ENCODE results near the gene GAD1. TPM values are rescaled to one million over a fixed set of nuclear protein-coding genes. Genes with fewer than 3 reads are reported as not detected.

The GAD1 gene
- total RNA-seq, 1 donor from 2014 or later, result 11.4 TPM

DNA sequence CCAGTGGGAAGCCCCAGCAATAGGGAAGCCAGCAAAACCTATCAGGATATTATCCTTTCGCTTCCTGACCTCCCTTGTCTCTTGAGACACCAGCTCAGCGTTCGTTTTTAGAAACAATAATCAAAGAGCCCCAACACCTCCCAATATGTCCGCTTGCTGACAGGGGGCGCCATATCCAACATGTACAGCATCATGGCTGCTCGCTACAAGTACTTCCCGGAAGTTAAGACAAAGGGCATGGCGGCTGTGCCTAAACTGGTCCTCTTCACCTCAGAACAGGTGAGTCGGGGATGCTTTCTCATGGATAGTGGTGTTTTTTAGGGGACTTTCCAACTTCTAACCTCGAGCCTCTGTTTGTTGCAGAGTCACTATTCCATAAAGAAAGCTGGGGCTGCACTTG is 28.7 kb downstream of the GAD1 start:
- DNase-seq (ENCODE audit: low read depth), result no peak

DNA sequence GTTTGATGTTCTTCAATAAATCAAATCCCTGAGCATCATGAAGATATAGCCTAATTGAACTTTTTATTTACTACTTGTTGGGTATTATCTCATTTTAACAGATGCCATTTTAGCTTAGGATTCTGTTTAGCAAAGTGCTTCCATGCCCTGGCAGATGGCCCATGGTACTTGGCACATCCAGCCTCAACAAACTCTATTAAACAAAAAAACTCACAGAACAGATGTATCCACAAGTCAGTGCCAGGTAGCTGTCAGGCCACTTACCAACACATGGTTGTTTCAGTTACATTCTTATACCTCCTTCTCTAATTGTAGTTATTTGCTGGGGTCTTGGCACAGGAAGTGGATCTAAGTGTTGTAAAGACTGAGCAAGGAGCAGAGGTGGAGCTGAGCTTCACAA is 29.6 kb downstream of the GAD1 start:
- DNase-seq (ENCODE audit: low read depth), result no peak

DNA sequence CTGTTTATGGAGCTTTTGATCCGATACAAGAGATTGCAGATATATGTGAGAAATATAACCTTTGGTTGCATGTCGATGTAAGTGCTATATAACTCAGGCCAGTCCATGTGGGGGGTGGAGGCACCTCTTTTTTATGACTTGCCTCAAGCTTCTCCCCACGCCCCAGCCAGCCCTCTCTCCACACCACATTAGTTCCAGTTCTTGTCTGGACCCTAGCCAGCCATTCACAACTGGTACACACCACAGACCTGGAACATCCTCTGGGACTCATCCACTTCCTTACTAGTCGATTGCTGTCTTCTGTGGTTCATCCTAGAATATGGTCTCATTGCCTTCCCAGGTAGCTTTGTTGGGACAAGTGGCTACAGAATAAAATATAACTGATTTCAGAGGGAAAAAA is 31.0 kb downstream of the GAD1 start:
- peak; percentile 44 for DNase-seq (ENCODE audit: low read depth)

DNA sequence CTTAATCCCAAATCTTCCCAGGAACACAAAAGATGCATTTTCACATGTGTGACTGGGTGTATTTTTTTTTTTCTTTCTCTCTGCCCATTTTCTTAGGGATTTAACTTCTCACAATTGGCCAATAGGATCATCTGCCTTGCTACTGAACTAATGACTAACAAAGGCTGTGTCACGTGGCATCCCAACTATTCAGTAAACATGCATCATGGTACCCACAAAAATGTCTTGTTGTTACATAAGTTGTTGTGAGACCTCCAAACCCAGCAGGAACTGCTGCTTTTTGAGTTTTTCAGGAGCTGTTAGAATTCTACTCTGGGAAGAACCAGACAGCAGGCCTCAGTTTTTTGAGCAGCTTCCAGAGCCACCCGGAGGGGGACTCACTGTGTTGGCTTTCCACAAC is 31.9 kb downstream of the GAD1 start:
- peak; percentile 93 for DNase-seq (ENCODE audit: low read depth)

DNA sequence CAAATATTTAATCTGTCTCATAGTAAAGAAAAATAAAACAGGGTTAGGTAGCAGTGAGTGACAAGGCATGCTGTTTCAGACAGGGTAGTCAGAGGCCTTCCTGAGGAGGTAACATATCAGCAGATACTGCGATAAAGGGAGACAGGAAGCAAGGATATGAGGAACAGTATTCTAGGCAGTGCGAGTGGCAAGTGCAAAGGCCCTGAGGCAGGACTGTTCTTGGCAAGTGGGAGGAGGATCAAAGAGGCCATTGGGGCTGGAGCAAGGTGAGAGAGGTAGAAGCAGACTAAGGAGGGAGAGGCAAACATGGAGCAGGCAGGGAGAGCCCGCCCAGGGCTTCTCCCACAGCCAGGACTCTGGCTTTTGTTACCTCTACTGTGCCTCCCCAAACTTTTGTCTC is 33.6 kb downstream of the GAD1 start:
- no peak for DNase-seq (ENCODE audit: low read depth)

DNA sequence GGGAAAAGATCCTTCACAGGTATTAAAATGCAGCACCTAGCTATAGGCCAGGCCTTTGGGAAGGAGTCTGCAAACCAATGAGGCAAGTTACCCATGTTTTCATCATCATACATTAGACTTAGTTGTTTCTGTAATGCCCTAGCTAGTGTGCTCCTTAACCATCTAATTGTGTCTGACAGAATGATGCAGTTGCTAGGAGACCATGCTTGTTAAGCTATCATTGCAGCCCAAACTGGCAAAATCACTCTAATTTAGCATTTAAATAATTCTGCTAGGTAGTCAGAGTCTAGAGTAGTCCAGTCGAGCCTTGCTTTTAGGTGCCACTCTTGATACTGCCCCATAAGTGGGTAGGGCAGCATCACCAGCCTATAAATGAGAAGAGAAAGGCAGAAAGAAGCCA is 34.9 kb downstream of the GAD1 start:
- DNase-seq (ENCODE audit: low read depth), result no peak

DNA sequence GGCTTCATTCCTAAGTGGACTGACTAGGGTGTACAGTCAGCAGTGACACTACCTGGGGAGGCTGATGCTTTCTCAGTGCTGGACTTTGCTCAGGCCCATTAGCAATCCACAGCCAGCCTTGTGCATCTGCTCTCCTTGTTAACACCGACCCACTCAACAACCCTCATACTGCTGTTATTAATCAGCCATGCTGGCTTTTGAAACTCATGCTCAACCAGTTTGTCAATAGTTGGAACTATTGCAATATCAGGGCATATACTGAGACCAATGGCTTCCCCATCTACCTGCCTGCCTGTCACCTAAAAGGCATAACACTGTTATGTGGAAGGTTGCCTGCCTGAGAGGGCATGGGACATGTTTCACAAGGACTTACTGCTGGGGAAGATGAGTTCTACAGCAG is 39.4 kb downstream of the GAD1 start:
- DNase-seq (ENCODE audit: low read depth), result no peak

DNA sequence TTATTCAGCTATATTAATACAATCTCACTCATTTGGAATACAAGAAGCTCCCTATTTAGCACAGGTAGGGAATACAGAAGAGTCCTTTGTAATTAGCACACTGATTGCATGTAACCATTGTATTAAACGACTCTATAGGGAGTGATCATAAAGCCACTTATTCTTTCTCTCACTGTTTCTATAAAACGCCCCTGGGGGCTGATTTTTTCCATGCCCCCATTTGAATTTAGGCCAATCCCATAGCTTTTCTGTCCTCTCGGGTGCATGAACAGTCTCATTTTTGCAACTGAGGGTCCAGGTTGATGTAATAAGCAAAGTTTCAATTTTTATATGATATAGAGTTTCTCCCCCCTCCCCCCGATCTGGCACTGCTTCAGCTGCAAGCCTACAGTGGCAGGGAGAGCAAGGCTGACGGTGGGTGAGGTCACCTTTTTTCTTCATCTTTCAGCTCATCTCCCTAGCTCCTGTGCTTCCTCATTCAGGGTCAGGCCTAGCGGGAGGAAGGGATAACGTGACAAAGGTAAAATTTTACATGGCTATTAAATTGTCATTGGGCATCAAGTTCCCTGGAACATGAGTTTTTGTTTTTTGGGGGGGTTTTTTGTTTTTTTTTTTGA is 45.7 kb downstream of the GAD1 start:
- no peak for DNase-seq (ENCODE audit: low read depth)

DNA sequence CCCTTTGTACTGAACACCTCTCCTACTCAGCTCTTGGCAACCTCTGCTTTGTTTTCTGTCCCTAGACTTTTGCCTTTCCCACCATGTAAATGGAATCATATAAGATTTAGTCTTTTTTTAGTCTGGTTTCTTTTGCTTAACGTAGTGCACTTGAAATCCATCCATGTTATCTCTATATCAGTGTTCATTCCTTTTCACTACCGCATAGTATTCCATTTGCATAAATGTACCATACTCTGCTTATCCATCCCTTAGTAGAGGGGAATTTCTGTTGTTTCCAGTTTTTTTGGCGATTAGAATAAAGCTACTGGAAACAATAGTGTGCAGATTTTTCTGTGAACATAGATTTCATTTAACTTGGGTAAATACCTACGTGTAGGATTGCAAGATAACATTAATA is 46.4 kb downstream of the GAD1 start:
- DNase-seq (ENCODE audit: low read depth), result no peak

DNA sequence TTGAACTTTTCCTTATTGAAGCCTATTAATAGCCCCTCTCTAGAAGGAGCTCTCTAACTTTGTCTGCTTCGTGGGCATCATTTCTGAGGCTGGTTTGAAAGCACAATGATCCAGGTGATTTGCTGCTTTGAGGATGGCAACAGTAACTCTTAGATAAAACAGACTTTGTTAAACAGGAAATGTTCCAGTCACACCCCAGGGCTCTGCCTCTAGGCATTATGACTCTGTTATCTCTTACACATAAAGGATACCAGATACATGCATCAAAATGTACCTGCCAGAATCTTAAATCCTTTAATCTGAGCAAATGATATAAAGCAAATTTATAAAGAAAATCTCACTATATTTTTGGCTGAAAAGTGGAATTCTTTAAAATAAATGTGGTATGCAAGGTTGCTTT is 52.3 kb downstream of the GAD1 start:
- DNase-seq (ENCODE audit: low read depth), result no peak

DNA sequence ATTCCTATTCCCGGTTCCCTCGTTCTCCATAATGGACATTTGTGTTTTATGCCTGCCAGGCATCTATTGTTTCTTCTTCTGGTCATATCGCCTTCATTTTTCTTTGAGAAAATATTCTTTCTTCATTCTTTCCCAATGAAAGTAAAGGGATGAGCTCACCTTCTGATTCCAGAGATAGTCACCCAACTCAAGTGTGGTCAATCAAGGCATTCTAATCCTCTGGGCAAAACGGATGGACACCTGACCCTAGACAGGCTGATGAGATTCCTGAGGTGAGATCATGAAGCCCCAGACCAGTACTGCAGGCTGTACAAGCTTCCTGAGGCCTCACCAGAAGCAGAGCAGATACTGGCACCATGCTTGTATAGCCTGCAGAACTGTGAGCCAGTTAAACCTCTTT is 52.8 kb downstream of the GAD1 start:
- no peak for DNase-seq (ENCODE audit: low read depth)

DNA sequence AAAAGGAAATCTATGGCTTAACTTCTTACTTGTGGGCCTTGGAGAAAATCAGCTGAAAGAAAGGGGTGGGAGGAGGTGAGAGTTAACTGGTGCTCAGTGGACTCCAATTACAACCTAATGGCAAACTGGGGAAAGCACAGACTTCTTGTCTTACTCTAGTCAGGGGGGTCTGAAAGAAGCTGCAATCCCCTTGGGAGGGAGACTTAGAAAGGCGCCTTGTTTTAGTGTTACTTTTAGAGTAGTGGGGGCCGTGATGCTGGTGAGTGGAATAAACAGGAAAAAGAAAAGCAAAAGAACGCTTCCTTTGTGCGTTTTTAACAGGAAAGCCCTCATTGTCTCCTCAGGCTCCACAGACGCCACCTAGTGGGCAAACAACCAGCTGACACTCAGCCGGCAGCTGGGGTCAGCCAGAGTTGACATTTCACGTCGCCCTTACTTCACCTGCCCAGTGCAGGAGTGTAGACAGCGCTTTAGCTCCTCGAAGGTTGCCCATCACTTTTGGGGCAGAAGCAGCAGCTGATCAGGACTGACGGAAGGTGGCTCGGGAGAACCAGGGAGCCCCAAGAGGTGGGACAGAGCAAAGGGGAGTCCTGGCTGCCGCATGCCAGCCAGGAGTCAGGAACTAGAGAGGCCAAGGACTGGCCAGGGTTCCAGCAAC is 56.5 kb downstream of the GAD1 start:
- peak; percentile 60 for DNase-seq (ENCODE audit: low read depth)

DNA sequence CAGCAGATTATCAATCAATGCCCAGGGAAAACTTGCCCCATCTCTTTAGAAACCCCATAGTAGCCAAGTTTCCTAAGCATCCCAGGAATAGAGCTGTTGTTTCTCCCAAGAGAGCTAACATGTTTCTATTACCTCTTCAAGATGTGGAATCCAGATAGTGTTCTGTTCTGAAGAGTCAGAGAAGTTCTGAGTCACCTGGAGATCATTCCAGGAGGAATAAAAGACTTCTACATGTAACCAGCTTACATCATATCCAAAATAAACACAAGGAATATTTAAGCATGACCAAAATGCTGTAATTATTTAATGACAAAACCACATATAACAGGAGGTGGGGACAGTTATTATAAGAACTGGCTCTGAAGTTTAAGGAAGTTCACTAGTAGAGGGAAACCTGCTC is 61.4 kb downstream of the GAD1 start:
- DNase-seq (ENCODE audit: low read depth), result peak; percentile 43

DNA sequence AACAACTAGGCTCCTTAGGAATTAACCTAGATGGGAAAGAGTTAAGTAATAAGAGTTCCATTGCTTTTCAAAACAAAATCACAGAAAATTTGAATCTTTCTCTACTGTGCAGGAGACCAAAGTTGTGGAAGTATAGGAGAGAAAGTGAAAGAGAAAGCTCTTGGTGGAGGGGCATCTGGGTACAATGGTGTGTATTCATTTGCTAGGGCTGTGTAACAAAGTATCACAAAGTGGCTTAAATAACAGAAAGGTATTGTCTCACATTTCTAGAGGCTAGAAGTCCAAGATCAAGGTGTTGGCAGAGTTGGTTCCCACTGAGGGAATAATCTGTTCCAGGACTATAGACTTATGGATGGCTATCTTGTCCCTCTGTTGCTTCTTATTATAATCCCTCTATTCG is 61.8 kb downstream of the GAD1 start:
- peak; percentile 11 for DNase-seq (ENCODE audit: low read depth)

DNA sequence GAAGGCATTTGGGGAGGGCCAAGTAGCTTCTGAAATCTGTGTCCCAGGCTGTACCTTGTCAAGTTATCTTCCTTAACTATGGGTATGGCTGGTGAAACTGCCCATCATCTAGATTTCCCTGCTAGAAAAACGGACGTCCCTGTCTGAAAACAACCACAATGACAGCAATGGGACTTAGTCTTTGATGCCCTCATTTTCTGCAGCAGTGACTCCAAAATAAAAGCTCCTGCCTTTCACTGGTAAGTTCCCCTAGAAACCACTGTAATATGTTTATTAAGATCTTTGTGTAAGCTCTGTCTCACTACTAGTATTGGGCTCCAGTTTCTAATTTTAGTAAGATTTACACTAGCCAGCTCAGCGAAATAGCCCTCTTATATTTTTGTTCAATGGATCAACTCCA is 65.2 kb downstream of the GAD1 start:
- DNase-seq (ENCODE audit: low read depth), result no peak

DNA sequence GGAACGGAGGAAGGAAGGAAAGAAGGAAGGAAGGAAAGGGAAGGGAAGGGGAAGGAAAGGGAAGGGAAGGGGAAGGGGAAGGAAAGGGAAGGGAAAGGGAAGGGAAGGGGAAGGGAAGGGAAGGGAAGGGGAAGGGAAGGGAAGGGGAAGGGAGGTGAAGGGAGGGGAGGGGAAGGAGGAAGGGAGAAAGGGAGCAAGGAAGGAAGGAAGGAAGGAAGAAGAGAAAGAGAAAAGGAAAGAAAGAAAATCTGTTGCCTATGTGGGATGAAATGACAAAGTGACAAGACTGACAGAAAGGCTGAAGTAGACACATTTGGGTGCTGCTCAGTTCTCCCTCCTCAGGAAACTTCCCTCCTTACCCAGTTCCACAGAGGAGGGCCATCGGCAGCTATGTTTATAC is 66.1 kb downstream of the GAD1 start:
- no peak for DNase-seq (ENCODE audit: low read depth)

DNA sequence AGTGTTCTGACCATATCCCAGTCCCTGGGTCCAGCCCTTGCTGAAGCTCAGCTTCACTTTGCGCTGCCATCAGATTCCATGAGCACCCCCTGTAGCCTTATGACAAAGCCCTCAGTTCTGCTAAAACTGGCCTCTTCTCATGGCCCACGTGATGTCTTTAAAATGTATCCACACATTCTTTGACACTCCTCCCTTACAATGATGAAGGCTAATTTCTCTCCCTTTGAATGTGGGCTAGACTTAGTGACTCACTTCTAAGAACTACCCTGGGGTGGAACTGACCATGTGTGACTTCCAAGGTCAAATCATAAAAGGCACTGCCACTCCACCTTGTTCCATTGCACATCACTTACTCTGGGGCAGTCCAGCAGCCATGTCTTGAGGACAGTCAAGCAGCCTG is 67.0 kb downstream of the GAD1 start:
- peak; percentile 87 for DNase-seq (ENCODE audit: low read depth)

DNA sequence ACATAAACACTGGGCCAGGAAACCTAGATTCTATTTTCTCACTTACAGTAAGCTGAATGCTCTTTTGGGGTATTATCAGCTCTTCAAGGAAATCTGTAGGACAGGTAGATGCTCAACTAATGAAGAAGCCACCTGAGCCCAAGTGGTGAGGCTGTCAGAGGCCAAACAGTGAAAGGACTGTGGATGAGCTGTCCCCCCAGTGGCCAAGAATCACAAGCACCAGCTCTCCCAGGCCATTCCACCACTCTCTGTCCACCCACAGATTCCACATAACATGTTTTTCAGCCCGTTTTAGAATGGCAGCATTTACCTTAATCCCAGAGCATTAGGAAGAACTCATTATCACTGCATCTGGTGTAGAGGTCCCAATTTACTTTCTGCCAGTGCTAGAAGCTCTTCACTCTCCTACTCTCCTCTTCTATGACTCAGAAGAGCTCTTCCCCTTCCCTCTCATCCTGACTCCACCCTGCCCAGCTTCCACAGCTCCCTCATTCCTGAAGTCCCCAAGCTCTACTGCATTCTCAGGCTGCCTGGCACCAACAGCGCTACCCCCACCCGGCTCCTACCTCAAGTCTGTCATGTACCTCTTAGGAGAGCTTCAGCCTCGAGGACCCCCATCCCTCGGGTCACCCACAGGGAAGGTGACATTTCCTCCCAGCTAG is 68.6 kb downstream of the GAD1 start:
- peak; percentile 13 for DNase-seq (ENCODE audit: low read depth)

DNA sequence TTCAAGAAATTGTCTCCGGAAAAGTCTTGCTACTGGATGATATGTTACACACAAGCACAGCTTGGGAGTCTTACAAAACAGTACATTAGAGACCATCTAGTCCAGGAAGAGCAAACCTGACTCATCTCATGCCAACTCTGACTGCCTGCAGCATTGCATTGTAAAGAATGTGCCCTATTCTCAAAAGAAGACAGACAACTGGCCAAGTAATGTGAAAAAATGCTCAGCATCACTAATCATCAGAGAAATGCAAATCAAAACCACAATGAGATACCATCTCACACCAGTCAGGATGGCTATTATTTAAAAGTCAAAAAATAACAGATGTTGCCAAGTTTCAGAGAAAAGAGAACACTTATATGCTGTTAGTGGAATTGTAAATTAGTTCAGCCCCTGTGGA is 69.7 kb downstream of the GAD1 start:
- peak; percentile 88 for DNase-seq (ENCODE audit: low read depth)

DNA sequence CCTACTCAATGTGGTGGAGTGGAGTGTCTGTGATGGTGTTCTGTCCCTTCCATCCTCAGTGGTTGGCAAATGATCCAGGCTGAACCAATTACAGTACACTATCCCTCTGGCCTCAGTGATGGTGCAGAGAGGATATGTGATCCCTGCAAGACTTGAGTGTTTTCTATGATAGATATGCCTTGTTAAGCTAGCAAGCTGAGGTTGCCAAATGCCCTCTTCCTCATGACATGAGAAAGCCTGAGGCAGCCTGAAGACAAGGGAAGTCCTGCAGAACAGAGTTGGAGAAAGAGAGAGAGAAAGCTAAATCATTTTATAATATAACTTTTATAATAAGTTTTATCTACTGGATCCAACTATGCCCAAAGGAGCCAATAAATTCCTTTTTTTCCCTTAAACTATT is 70.8 kb downstream of the GAD1 start:
- DNase-seq (ENCODE audit: low read depth), result no peak

DNA sequence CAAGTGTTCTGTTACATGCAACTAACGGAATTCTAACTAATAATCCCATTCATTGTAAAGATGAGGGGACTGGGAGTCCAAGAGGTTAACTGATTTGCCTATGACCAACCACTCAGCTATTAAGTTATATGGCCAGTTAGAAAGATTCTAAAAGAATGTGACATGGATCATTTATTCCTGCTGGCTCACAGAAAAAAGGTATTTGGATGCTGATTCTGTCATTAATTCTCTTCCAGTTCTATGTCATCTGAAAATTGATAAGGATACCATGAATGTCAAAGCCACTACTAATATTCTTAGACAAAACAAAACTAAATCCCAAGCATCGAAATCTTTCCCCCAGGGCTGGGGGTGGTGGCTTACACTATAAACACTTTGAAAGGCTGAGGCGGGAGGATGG is 71.2 kb downstream of the GAD1 start:
- DNase-seq (ENCODE audit: low read depth), result peak; percentile 51

DNA sequence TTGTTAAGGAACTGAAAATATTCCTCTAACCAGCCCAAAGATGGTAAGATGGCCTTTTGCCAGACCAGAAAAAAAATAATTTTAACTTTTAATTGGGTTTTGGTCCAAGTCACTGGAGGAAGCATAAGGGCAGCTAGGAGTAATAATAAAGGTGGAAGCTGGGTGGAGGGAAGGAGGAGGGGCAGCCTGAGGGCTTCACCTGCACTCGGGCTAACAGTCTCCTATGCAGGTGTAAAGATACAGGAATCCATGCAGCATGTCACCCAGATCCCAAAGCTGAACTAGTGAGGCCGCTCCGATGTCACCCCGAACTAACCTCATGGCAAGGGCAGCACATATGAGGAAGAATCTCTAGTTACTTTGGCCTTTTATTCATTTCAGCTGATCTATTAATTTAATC is 75.2 kb downstream of the GAD1 start:
- no peak for DNase-seq (ENCODE audit: low read depth)

DNA sequence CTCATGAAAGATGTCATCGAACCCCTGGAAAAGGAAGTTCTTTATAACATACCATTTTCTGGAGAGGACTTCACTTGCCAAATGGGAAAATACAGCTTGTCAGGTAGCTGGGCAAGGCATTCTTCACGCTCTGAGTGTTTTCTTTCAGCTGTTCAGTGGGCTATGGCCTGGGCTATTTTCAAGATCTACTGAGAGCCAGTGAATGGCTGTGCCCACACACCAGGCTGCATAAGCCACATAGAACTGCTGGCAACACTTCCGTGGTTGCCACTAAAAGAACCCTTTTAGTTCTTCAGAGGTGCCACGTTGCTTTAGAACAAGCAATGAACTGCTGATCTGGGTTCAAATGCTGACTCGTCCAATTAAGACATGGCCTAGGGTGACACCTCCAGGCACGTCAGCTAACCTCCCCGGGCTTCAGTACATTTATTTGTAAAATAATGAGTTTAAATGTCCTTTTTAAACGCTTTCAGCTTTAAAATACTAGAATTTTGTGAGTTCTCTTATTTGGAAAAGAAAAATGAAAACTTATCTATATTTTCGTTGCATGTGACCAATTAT is 75.8 kb downstream of the GAD1 start:
- DNase-seq (ENCODE audit: low read depth), result no peak
